ENCODE results near the gene HCAR3.
"Not testable (repeated sequence)": the region's sequence is repeated elsewhere in the genome, so short reads cannot be mapped to it uniquely, and the experiment has no call there.

HCAR3 gene

DNA sequence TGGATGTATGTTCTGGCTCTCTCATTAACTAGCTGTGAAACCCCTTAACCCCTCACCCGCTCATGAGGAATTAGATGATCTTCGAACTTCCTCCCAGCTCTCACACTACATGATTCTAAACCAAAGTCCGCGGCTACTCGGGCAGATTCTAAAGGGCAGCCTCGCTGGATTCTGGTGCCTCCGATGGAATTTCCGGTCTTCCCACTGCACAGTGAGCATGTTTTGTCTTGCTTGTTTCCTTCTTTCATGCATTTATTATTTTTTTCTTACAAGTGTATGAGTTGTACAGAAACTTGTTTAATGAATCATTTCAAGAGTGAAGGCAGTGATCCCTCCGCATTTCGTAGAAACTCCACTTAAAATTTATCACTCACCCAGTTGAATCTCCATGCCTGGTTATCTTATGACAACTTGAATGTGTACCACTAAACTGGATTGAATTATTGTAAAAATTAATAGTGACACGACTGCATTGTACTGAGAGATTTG lies 4.5 kb upstream of the HCAR3 start:
- no peak for DNase-seq

- not testable (repeated sequence) for DNase-seq
These were observed 1.4 kb downstream of the HCAR3 start for GRCh38 chr12:122715211-122715610.

GRCh38 chr12:122713491-122714188 lies 3.0 kb downstream of the HCAR3 start:
- not testable (repeated sequence) for DNase-seq

DNA sequence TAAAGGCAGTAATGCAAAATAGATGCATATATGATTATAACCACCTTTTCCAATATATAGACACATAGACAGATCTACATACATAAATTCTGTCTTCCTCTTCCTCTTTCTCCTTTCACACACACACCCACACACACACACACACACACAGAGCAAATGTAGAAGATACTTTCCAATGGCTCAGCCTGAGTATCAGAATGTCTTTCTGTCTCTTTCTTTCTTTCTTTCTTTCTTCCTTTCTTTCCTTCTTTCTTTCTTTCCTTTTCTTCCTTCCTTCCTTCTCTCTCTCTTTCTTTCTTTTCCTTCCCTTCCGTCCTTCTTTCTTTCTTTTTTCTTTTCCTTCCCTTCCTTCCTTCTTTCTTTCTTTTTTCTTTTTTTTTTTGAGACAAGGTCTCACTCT lies 5.3 kb downstream of the HCAR3 start:
- DNase-seq = not testable (repeated sequence)

GRCh38 chr12:122710341-122710740 lies 6.3 kb downstream of the HCAR3 start:
- DNase-seq = not testable (repeated sequence)

GRCh38 chr12:122709287-122709686 lies 7.3 kb downstream of the HCAR3 start:
- not testable (repeated sequence) for DNase-seq

DNA sequence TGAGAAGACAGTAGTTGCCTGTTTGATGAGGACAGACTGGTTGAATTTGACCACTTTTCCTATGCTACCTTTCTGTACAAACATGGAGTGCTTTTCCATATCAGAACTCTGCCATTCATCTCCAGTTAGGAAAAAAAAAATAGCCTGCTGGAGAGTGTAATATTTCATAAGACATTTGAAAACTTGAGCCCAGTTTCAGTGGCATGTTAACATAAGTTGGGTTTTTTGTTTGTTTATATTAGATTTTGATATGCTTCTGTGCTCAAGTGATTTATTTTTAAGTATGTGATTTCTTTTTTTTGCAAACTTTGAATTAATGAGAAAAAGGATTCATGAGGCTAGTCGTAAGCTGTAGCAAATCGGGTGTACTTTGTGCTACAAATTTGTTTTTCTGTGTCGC lies 12.8 kb downstream of the HCAR3 start:
- DNase-seq = not testable (repeated sequence)

DNA sequence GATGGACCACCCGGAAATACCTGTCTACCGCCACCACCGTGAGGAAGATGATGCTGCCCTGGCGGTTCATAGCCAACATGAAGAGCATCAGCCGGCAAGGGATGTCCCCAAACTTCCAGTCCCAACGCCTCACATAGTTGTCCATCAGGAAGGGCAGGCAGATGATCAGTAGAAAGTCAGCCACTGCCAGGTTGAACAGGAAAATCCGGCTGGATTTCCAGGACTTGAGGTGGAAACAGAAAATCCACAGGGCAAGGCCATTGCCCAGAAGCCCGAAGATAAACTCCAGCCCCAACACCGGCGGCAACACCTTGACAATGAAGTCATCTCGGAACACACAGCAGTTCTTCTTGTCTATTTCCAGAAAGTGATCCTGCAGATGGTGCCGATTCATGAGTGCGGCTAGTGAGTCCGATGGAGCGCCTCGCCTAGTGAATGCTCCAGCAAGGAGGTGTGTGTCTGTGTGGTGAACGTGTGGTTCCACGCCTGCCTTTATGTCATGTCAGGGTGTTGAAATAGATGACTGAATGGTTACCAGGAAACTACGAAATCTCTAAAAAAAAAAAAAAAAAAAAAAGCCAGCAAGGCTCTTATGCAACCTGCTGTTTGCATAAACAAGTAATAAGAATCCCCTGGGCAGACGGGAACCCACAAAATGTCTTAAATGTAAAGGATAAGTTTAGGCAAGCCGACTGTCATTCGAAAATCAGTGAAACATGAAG lies 13.6 kb downstream of the HCAR3 start, which contains the start of gene HCAR2:
Gene HCAR2 (minus strand): TSS at position 468 of the 722 bp plus-strand sequence. CDS start 74 bp downstream, at position 394.
- DNase-seq = not testable (repeated sequence)

DNA sequence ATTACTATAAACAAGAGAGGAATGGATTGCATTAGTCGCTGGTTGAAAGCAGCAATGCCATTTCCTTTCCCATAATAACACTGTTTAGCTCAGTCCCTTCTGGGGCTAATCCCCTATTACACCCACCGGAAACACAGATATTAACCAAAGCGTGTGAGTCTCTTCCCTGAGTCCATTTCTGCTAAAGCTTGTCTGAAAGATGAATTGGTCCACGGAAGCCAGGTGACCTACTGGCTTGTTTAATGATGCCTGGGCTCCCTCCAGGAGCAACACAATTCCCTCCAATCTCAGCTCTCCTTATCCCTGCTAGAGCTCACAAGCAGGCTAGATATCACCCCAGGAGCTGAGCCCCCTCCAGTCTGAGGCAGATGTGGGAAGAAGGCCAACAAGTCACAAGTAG lies 15.1 kb downstream of the HCAR3 start:
- not testable (repeated sequence) for DNase-seq

DNA sequence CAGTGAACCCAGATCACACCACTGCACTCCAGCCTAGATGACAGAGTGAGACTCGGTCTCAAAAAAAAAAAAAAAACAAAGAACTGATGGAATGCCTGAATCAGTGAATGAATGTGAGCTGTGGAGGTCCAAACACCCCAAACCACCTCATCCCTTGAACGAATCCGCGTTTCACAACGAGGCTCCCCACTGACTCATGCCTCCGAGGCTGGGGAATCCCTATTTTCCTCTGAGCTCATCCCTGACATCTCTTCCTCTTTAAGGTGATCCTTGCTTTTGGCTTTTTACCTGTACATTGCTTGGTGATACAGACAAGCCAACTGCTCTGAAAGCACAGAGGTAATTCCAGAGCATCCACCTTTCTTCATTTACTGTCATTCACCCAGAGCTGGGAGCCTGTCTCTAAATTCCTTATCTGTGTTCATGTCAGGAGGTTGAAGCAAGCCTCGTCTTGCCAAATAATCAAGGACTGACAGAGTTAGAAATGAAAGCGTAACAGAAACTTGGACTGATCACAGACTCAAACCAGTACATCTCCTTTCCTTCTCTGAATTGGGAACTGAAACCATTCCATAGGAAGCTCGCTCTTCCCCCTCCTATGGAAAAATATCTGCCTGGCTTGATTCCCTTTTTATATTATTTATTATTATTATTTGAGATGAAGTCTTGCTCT lies 16.4 kb downstream of the HCAR3 start:
- DNase-seq = not testable (repeated sequence)

GRCh38 chr12:122696922-122697321 lies 19.7 kb downstream of the HCAR3 start:
- DNase-seq = not testable (repeated sequence)

- no peak for DNase-seq
These were observed 25.0 kb downstream of the HCAR3 start for GRCh38 chr12:122691566-122691965.

DNA sequence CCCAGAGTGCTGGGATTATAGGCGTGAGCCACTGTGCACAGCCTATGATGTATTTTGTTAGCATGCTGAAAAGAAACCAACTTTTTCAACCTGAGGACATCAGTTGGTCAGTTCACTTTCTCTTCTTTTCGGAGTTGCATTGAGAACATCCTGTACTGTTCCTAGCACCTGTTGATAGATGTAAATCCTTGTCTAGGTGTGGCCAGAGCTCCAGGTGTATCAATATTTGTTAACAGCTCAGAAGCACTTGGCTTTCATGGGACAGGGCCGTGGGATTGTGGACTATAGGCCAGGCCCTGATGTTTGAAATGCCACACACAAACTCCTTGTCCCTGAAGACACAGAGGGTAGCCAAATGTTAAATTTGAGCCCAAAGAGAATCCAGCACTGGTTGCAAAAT lies 28.3 kb downstream of the HCAR3 start:
- DNase-seq = no peak

- no peak for DNase-seq
These were observed 29.5 kb downstream of the HCAR3 start for GRCh38 chr12:122687086-122687485.

DNA sequence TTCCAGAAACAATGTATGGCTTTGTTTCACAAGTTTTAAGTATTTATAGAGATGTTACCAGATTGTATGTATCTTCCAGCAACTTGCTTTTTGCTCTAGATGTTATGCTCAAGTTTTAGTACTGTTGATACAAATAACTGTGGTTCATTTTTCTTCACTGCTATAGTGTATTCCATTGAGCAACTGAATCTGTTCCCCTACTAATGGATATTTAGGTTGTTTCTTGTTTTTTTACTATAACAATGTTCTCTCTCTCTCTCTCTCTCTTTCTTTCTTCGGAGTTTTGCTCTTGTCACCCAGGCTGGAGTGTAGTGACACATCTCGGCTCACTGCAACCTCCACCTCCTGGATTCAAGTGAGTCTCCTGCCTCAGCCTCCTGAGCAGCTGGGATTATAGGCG lies 30.1 kb downstream of the HCAR3 start:
- DNase-seq = no peak

DNA sequence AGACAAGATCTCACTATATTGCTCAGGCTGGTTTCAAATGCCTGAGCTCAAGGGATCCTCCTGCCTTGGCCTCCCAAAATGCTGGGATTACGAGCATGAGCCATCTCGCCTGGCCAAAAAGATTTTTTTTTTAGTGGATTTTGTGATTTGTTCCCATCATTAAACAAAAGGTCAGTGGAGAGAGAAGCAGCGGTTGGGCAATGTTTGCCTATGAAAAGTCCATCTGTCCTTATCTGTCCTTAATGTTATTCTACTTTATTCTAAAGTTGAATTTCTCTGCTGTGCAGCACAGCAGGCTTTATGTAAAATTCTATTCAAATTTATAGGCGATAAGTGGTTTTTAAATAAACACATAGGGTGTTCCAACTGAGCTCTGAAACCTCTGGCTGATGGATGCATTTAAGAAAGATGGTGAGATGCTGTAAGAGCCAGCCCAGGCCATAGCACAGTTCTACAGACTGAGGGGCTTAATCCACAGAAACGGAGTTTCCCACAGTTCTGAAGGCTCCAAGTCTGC lies 32.3 kb downstream of the HCAR3 start:
- DNase-seq = no peak

GRCh38 chr12:122681814-122682213 lies 34.8 kb downstream of the HCAR3 start:
- no peak for DNase-seq

- not testable (repeated sequence) for DNase-seq
These were observed 35.6 kb downstream of the HCAR3 start for GRCh38 chr12:122680989-122681388.

- DNase-seq = not testable (repeated sequence)
These were observed 39.8 kb downstream of the HCAR3 start for GRCh38 chr12:122676781-122677180.

- DNase-seq = not testable (repeated sequence)
These were observed 40.6 kb downstream of the HCAR3 start for GRCh38 chr12:122676015-122676414.

DNA sequence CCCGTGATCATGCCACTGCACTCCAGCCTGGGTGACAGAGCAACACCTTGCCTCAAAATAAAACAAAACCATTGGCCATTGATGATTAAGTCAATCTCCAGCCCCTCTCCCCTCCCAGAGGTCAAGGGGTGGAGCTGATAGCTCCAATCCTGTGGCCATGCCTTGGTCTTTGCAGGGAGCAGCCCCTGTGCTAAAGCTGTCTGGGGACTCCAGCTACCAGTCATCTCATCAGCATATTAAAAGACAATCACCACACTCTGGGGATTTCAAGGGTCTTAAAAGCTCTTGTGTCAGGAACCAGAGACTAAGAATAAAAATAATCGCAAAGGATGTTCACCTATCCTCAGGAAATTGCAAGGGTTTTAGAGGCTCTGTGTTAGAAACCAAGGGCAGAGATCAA lies 44.1 kb downstream of the HCAR3 start:
- no peak for DNase-seq

DNA sequence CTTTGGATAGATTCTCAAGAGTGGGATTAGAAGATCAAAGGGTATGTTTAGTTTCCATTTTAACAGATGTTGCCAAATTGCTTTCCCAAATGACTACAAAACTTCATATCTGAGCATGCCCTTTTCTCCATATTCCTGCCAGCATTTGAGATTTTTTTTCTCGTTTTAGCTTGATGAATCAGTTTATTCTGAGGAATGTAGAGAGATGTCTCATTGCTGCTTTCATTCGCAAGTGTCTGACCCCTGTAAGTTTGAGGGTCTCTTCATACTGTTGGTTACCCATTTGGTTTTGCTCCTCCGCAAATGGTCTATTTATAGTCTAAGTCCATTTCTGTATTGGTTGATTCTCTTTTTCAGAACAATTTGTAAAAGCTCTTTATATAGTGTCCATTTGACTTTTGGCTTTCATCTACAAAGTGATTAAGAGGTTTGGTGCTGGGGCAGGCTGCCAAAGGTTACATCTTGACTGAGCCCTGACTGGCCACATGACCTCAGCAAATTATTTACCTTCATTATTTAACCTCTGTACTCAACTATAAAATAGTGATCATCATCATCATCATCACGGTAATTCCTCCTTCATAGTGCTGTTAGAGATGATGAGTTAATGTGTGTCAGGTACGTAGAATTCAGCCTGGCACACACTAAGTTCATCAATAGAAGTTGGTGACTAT lies 47.1 kb downstream of the HCAR3 start:
- no peak for DNase-seq

DNA sequence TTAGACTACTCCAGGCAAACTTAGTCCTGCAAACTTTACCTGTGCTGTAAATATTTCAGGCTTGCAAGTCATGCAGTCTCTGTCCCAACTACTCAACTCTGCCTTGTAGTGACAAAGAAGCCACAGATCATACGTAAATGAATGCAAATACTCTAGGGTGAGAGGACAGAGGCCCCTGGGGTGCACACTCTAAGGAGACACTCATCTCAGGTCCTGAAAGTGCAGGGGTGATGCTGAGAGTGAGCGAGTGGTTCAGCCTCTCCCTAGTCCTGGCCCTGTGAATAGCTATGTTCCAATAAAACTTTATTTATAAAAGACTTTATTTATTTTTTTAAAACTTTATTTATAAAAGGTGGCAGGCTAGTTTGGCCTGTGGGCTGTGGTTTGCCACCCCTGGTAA lies 48.3 kb downstream of the HCAR3 start:
- no peak for DNase-seq
